HG03108 (cell line): ENCODE data around the gene SFXN4.
A peak's percentile ranks its signal among the peaks of the same experiment; 100 is the strongest.
"Not testable (repeated sequence)": the region's sequence is repeated elsewhere in the genome, so short reads cannot be mapped to it uniquely, and the experiment has no call there.

Experiments used
- ATAC-seq: cut with Tn5 transposase; IDR thresholded peaks from one replicate; pipeline ENCODE4 v1.9.1; 2021; ENCODE audit warnings: moderate library complexity; ENCODE audit not compliant: unreplicated experiment

Gene SFXN4

GRCh38 chr10:119113751-119114732, 51.5 kb downstream of the SFXN4 start:
- ATAC-seq, result no peak

GRCh38 chr10:119112056-119112455, 53.5 kb downstream of the SFXN4 start:
- ATAC-seq, result no peak

- not testable (repeated sequence) for ATAC-seq
Measured at GRCh38 chr10:119107771-119108170, 57.7 kb downstream of the SFXN4 start.

GRCh38 chr10:119107106-119107505, 58.4 kb downstream of the SFXN4 start:
- ATAC-seq, result not testable (repeated sequence)

- not testable (repeated sequence) for ATAC-seq
Measured at GRCh38 chr10:119105899-119106298, 59.6 kb downstream of the SFXN4 start.

- ATAC-seq, result no peak
Measured at GRCh38 chr10:119105155-119105554, 60.4 kb downstream of the SFXN4 start.

GRCh38 chr10:119104654-119105015, 60.9 kb downstream of the SFXN4 start:
- no peak for ATAC-seq

- ATAC-seq, result peak; percentile 80
Measured at GRCh38 chr10:119103903-119104653, 61.4 kb downstream of the SFXN4 start, which contains the start of gene DENND10. TSS of gene DENND10 (plus strand) at chr10:119104113. CDS start at chr10:119104143, 30 bp downstream.

GRCh38 chr10:119103241-119103902, 62.1 kb downstream of the SFXN4 start:
- ATAC-seq, result no peak

GRCh38 chr10:119101366-119102098, 64.0 kb downstream of the SFXN4 start:
- no peak for ATAC-seq

- no peak for ATAC-seq
Measured at GRCh38 chr10:119100434-119101238, 64.9 kb downstream of the SFXN4 start.

- no peak for ATAC-seq
Measured at GRCh38 chr10:119098576-119098975, 66.9 kb downstream of the SFXN4 start.

GRCh38 chr10:119096641-119097415, 68.7 kb downstream of the SFXN4 start:
- not testable (repeated sequence) for ATAC-seq

GRCh38 chr10:119095640-119096039, 69.9 kb downstream of the SFXN4 start:
- no peak for ATAC-seq

- no peak for ATAC-seq
Measured at GRCh38 chr10:119090968-119091367, 74.5 kb downstream of the SFXN4 start.
